SKM-1 treated with dmso at 0.1 percent for 144 hours (cell line): ENCODE measurements around the gene ANKIB1.
"Not testable (repeated sequence)": the region's sequence is repeated elsewhere in the genome, so short reads cannot be mapped to it uniquely, and the experiment has no call there.

ENCODE experiments used
- DNase-seq: peaks from one replicate; lab custom pipeline; 2025; ENCODE audit not compliant: unreplicated experiment; lab: John Stamatoyannopoulos, UW

ANKIB1 gene, protein sequence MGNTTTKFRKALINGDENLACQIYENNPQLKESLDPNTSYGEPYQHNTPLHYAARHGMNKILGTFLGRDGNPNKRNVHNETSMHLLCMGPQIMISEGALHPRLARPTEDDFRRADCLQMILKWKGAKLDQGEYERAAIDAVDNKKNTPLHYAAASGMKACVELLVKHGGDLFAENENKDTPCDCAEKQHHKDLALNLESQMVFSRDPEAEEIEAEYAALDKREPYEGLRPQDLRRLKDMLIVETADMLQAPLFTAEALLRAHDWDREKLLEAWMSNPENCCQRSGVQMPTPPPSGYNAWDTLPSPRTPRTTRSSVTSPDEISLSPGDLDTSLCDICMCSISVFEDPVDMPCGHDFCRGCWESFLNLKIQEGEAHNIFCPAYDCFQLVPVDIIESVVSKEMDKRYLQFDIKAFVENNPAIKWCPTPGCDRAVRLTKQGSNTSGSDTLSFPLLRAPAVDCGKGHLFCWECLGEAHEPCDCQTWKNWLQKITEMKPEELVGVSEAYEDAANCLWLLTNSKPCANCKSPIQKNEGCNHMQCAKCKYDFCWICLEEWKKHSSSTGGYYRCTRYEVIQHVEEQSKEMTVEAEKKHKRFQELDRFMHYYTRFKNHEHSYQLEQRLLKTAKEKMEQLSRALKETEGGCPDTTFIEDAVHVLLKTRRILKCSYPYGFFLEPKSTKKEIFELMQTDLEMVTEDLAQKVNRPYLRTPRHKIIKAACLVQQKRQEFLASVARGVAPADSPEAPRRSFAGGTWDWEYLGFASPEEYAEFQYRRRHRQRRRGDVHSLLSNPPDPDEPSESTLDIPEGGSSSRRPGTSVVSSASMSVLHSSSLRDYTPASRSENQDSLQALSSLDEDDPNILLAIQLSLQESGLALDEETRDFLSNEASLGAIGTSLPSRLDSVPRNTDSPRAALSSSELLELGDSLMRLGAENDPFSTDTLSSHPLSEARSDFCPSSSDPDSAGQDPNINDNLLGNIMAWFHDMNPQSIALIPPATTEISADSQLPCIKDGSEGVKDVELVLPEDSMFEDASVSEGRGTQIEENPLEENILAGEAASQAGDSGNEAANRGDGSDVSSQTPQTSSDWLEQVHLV

DNA sequence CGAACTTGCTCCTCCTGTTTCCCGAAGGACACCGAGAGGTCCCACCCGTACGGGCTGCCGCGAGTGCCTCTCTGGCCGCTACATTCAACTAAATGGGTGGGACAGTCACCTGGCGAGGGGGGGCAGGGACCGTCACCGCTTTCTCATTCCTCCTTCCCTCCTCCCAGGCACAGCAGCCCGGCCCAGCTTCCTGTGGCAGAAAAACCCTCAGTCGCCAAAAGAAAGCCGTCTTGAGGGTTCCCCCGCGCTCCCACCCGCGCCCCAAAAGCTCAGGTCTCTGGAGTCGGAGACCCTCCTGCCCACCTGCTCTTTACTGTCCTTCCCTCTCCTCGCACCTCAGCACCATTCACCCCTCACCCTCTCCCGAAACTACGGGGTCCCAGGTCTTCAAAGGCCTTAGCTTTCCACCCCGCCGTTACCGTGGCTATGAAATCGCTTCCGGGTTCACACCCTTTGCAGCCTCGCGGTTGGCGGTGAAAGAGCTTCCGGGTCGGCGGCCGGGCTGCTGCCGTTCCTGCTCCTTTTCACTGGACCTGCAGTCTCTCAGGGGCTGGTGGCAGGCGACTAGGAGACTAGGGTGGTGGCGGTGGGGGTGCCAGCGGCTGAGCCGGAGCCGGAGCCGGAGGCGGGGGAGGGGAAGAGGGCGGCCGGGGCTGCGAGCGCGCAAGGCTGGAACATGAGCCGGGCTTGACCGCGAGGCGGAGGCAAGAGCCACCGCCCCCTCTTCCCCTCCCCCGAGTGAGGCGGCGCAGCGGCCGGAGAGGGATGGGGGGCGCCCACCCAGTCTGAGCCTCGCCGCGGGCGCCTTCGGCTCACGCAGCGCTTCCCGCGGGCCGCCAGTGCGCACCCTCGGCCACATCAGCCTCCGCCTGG, at the start of gene ANKIB1, which contains the start of gene KRIT1:
ANKIB1 (plus strand) TSS at position 488 of the 873 bp plus-strand sequence. CDS start 49,005 bp downstream, outside the sequence.
KRIT1 (minus strand) TSS at position 428 of the 873 bp plus-strand sequence. CDS start 3,779 bp downstream, outside the sequence.
- DNase-seq, result peak; percentile 83

DNA sequence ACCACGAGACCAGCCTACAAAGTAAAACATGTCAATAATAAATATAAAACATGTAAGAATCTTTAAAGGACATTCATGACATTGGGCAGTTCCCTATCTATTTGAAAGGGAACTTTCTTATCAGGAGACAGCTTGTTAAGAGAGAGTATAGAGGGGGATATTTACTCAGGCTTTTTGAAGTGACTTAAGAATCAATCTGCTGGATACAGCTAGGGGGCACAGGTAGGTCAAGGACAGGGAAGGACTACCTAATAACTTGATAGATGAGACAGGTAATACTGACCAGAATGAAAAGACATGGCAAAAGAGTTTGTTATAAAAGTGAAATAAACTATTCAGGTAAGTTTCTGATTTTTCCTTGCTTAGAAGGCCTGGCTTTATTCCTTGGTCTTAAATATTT, 45.0 kb upstream of the ANKIB1 start:
- DNase-seq, result no peak

GRCh38 chr7:92205987-92206386, 39.8 kb upstream of the ANKIB1 start:
- no peak for DNase-seq

DNA sequence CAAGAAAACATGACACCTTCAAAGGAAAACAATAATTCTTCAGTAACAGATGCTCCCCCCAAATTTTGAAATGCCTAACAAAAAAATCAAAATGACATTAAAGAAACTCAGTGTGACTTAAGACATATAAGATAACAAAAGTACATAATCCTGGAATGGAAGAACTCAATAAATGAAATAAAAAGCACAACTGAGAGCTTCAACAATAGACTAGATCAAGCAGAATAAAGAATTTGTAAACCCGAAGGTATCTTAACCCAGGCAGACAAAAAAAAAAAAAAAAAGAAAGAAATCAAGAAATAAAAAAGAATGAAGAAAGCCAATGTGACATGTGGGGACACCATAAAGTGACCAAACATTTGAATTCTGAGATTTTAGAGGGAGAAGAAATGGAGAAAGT, 39.1 kb upstream of the ANKIB1 start:
- no peak for DNase-seq

DNA sequence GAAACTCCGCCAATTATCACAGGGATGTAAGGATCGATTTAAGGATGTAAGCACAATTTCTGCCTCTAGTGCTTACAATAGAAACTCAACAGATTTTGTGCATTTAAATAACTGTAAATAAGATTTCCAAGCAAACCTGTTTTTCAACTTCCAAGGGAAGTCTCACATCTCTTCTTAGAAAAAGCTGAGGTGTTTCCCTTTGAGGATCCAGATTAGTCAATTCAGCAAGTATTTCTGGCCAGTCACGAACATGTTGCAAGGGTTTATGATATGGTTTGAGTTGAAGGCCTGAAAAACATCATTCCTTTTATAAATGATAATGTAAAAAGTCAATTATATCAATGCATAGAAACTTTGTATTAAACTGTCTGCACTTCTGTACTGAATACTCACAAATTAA, 24.0 kb upstream of the ANKIB1 start:
- no peak for DNase-seq

GRCh38 chr7:92226981-92227380, 18.8 kb upstream of the ANKIB1 start:
- no peak for DNase-seq

DNA sequence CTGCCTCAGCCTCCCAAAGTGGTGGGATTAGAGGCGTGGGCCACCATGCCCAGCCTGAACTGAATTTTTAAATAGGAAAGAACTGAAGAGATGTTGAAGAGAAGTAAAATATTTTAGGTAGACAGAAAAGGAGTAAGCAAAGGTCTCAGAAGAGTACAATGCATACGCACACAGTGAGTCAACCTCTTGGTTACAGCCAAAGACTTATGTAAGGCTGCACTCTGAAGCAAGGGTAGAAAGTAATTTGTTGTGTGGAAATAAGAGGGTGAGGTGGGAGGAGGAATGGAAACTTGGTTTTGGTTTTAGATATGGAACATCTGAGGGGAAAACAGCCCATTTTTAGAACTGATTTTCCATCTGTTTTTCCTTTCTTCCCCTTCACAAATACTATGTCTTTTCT, 17.7 kb upstream of the ANKIB1 start:
- no peak for DNase-seq

DNA sequence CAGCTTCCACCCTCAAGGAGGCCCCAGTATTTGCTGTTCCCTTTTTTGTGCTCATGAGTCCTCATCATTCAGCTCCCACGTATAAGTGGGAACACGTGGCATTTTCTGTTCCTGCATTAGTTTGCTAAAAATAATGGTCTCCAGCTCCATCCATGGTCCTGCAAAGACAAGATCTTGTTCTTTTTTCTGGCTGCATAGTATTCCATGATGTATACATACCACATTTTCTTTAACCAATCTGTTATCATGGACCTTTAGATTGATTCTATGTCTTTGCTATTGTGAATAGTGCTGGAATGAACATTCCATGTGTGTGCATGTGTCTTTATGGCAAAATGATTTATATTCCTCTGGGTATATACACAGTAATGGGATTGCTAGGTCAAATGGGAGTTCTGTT, 17.0 kb upstream of the ANKIB1 start:
- DNase-seq, result no peak

DNA sequence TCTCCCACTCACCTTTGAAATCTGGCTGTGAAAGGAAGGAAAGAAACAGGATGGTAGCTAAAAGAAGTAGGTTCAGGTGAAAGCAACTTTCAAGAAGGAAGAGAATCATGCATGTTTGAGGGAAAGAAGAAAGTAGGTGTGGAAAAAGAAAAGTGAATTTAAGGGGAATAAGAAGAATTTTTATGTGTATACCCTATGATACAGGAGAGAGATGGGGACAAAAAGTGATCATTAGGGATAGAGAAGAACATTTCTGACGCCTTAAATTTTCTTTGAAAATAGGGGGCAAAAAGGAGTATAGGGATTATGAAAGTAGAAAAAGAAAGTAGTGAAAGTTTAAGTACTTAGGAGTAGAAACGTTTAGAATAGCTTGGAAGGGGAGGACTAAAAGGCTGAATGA, 15.2 kb upstream of the ANKIB1 start:
- no peak for DNase-seq

DNA sequence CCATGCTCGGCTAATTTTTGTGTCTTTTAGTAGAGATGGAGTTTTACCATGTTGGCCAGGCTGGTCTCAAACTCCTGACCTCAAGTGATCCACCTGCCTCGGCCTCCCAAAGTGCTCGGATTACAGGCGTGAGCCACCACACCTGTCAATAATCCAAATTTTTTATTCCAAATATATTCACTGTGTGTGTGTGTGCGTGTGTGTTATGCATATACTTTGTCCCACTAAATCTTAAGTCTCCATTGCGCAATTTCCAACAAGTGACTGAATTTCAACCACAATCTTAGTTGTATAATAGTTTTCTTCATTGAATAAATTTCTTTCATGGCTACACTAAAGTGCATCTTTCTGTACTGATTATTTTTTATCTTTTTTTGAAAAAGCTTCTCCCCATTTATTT, 2.8 kb upstream of the ANKIB1 start:
- no peak for DNase-seq

DNA sequence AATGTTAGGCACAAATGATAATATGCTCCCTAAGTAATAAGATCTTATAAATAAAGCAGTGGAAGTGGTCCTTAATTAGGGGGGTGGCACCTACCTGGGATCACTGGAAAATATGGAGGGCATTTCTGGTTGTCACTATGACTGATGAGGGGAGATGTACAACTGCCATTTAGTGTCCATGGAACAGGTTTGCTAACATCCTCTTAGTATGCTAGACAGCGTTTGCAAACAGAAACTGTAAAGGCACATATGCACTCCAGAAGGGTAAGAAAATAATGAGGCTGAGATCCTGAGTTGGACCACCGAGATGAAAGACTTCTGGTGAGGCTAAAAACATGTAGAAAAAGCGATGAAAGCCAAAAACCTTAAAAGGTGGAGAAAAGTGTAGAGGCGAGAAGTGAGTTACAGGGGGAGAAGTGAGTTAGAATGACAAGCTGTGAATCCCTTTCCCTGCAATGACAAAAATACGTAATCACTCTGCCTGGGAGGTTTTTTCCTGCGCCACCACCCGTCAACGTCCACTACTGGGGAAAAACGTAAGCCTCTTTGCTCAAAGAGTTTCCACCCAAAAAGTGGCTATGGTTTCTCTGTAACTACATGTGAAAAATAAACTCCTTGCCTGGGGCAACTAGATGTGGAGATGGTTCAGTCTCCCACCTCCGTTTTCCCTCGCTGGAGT, 827 bp upstream of the ANKIB1 start:
- DNase-seq, result no peak

DNA sequence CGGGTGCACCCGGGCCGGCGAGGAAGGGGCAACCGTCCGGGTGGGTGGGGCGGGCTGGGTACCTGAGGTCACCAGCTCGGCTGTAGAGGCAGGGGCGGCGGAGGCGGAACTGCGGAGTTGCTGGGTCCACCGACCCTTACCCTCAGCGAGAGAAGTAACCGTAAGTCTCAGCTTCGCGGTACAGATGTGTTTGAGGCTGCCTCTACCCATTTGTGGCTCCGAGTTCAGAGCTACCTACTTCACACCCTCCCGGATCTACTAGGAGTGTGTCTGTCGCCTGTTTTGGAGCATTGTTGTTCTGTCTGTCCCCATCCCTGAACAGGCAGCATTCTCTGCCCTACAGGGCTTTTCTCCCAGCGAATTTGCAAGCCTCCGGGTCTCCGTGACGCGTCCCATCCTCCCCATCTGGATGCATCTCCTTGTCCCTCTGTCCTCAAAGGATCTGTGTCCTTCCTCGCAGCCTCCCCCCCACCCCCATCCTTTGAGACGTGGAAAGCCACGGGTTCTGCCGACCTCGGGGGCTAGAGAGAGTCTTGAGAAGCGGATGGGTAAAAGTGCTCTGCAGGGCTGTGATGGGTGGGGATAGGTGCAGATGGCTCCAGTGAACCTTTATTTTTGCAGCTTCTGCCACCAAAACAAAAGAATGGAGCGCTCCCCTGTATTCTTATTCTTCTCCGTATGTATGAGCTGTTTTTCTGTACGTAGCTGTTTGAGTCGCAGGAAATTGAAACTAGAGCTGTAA, 757 bp downstream of the ANKIB1 start:
- DNase-seq, result no peak

DNA sequence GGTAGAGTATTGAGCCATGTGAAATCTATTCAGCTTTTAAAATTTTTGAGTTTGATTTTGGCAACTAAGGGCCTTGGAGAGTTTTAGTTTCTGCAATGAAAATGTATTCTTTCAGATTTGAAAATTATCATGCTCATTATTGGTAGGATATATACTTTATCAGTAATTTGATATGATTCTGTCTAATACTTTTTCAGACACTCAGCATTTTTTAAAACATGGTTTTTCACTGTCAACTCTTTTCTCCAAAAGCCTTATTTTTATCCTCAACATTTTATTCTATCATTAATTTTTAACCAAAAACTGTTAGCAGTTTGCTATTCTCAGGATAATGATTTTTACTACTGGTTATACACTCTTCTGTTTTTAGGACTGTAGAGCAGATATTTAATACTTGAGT, 4.8 kb downstream of the ANKIB1 start:
- no peak for DNase-seq

GRCh38 chr7:92251181-92251580, 5.4 kb downstream of the ANKIB1 start:
- no peak for DNase-seq

- DNase-seq, result no peak
Measured at GRCh38 chr7:92253251-92253650, 7.5 kb downstream of the ANKIB1 start.

GRCh38 chr7:92254800-92255199, 9.0 kb downstream of the ANKIB1 start:
- not testable (repeated sequence) for DNase-seq

GRCh38 chr7:92255308-92255707, 9.5 kb downstream of the ANKIB1 start:
- no peak for DNase-seq

DNA sequence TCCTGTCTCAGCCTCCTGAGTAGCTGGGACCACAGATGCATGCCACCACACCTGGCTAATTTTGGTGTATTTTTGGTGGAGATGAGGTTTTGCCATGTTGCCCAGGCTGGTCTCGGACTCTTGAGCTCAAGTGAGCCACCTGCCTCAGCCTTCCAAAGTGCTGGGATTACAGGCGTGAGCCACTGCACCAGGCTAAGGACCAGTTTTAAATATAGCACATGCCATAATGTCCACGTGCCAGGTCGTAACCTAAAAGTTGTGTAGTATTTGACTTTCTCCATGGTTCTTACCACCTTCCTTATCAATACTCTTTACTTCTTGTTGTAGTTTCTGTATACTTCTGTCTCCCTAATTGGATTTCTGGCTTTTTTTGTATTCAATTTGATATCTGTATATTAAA, 13.3 kb downstream of the ANKIB1 start:
- no peak for DNase-seq

DNA sequence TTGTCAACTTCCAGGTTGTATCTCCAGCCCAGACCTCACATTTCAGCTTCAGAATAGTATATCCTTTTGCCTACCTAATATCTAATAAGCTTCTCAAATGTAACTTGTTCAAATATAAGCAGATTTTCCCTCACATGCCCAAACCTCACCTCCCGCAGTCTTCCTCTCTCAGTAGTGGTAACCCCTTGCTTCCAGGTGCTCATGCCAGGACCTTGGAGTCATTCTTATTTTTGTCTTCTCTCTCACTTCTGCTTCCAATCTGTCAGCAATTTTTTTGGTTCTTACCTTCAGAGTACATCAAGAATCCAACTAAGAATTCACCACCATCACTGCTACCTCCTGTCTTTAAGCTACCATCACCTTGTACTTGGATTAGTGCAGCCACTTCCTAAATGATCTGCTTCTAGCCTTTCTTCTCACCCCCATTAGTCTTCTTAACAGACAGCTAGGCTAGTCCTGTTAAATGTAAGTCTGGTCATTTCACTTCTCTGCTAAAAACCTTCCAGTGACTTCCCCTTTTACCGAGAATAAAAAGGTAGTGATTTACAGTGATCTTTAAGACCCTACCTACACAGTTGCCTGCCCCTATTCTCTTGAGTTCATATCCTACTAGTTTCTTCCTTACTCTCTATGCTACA, 14.0 kb downstream of the ANKIB1 start:
- no peak for DNase-seq
